Measurements from ENCODE around the gene NEURL1.

Gene NEURL1

DNA sequence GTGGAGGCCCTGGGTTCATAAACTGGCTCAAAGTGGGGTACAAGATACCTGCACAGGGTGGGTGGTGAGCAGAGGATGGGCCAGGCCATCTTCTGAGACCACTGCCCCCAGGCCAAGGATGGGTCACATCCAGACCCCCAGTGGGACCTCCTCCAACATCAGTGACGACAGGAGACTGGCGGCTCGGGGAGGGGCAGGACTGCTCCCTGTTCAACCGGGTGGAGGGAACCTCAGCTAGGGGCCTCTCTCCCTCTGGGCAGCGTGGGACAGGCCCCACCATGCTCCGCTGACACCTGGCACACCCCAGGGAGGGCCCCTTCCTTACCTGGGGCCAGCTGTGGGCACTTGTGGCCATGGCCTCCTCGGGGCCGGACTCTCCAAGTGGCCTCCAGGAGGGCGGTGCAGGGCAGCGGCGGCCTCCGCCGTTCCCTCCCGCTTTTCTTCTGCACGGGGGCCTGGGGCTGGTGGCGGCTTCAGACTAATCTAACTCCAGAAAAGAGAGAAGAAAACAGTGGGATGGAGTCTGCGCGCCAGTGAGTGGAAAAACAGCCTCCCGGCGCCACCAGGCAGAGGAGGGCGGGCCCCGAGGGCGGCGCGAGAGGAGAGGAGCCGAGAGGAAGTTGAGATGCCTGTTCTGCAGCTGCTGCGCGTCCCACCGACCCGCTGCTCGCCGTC lies 41.5 kb upstream of the NEURL1 start, which contains the start of gene CALHM2:
TSS of gene CALHM2 (minus strand) at position 540 of the 675 bp plus-strand sequence. CDS start 2,429 bp downstream, outside the sequence.
- TF ChIP-seq FOXP2 (optimal IDR thresholded peaks at IDR 0.05; ENCODE audit: borderline replicate concordance, extremely low read depth, extremely low read length, insufficient read depth) (peak; percentile 22), SIN3A (IDR thresholded peaks at IDR 0.05; ENCODE audit: borderline replicate concordance, insufficient read depth, low read length) (no peak)
- TF ChIP-seq, protein P1, sequence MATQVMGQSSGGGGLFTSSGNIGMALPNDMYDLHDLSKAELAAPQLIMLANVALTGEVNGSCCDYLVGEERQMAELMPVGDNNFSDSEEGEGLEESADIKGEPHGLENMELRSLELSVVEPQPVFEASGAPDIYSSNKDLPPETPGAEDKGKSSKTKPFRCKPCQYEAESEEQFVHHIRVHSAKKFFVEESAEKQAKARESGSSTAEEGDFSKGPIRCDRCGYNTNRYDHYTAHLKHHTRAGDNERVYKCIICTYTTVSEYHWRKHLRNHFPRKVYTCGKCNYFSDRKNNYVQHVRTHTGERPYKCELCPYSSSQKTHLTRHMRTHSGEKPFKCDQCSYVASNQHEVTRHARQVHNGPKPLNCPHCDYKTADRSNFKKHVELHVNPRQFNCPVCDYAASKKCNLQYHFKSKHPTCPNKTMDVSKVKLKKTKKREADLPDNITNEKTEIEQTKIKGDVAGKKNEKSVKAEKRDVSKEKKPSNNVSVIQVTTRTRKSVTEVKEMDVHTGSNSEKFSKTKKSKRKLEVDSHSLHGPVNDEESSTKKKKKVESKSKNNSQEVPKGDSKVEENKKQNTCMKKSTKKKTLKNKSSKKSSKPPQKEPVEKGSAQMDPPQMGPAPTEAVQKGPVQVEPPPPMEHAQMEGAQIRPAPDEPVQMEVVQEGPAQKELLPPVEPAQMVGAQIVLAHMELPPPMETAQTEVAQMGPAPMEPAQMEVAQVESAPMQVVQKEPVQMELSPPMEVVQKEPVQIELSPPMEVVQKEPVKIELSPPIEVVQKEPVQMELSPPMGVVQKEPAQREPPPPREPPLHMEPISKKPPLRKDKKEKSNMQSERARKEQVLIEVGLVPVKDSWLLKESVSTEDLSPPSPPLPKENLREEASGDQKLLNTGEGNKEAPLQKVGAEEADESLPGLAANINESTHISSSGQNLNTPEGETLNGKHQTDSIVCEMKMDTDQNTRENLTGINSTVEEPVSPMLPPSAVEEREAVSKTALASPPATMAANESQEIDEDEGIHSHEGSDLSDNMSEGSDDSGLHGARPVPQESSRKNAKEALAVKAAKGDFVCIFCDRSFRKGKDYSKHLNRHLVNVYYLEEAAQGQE (IDR thresholded peaks at IDR 0.05; ENCODE audit: insufficient read depth in 1 of 2, low read depth in 2 of 2, low read length in 2 of 2) = no peak

DNA sequence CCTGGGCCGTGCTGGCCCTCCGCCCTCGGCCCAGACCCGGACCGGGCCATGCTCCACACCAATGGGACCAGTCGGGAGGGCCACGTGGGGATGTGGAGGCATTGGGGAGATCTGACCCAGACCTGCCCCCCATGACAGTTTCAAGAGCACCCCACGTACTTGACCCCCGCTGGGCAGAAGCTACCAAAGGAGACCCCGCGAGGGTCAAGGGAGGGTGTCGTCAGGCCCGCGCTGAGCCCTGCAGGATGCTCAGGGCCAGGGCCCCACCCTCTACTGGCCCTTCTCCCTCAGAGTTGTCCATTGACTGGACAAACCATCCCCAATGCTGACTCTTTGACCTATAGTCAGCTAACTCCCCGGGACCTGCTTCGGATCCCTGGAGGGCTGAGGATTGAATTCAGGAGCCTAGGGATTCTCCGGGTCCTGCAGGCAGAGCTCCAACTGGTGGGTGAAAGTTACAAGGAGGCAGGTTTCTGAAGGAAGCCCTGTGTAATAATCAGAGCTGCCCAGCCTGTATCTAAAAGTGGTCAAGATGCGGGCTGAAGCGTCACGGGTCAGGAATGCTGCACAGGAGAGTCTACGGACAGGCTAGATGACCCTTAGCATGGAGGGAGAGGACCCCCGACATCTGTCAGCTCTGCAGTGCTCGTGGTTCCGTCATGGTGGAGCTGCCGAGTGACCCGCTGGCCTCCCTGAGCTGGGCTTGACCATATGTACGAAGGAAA lies 40.8 kb upstream of the NEURL1 start:
- TF ChIP-seq, protein P1 (IDR thresholded peaks at IDR 0.05; ENCODE audit: insufficient read depth in 1 of 2, low read depth in 2 of 2, low read length in 2 of 2) = no peak
- TF ChIP-seq SIN3A (IDR thresholded peaks at IDR 0.05; ENCODE audit: borderline replicate concordance, insufficient read depth, low read length) (no peak), FOXP2 (optimal IDR thresholded peaks at IDR 0.05; ENCODE audit: borderline replicate concordance, extremely low read depth, extremely low read length, insufficient read depth) (no peak), POLR2AphosphoS5 (IDR thresholded peaks at IDR 0.05; ENCODE audit: low read depth, low read length) (no peak), TAF1 (IDR thresholded peaks at IDR 0.05; ENCODE audit: borderline replicate concordance, insufficient read depth, low read length) (no peak)

DNA sequence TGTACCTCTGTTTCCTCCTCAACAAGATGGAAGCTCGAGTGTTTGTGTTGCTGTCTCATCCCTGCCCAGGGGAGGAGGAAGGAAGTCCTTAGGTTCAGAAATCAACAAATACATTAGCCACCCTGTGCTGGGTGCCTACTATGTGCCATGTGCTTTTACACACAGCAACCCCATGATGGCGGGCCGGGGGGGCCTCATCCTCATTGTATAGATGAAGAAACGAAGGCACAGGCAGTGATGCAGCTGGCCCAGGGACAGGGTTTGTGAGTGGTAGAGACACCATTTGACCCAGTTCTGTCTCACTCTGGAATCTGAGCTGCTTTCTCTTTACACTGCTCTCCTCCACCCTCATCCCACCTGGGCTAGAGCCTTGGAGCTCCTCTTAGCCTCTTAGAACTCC lies 39.5 kb upstream of the NEURL1 start:
- no peak for TF ChIP-seq FOXP2 (optimal IDR thresholded peaks at IDR 0.05; ENCODE audit: borderline replicate concordance, extremely low read depth, extremely low read length, insufficient read depth)
- no peak for TF ChIP-seq TAF1 (IDR thresholded peaks at IDR 0.05; ENCODE audit: borderline replicate concordance, insufficient read depth, low read length)
- TF ChIP-seq, protein P1 (IDR thresholded peaks at IDR 0.05; ENCODE audit: insufficient read depth in 1 of 2, low read depth in 2 of 2, low read length in 2 of 2) = no peak
- no peak for TF ChIP-seq SIN3A (IDR thresholded peaks at IDR 0.05; ENCODE audit: borderline replicate concordance, insufficient read depth, low read length)
- TF ChIP-seq POLR2AphosphoS5 (IDR thresholded peaks at IDR 0.05; ENCODE audit: low read depth, low read length) = no peak

DNA sequence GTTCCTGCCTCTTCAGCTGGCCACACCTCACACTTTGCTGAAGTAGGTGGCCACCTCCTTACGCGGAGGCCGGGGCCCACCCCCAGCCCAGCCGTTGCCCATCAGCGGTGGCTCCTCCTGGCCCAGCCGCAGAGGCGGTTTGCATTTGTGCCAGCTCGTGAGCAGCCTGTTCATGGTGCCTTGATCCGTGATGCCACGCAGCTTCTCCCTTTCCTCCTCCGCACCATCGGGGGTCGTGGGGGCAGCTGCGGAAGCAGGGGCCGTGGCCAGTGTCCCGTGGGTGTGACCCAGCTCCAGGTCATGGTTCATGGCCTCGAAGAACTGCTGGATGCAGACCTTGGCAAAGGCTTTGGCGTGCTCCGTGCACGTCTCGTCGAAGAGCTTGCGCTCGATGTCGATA lies 38.3 kb upstream of the NEURL1 start:
- TF ChIP-seq, protein P1 (IDR thresholded peaks at IDR 0.05; ENCODE audit: insufficient read depth in 1 of 2, low read depth in 2 of 2, low read length in 2 of 2) = no peak
- TF ChIP-seq SIN3A (IDR thresholded peaks at IDR 0.05; ENCODE audit: borderline replicate concordance, insufficient read depth, low read length) (no peak), FOXP2 (optimal IDR thresholded peaks at IDR 0.05; ENCODE audit: borderline replicate concordance, extremely low read depth, extremely low read length, insufficient read depth) (no peak), TAF1 (IDR thresholded peaks at IDR 0.05; ENCODE audit: borderline replicate concordance, insufficient read depth, low read length) (no peak), POLR2AphosphoS5 (IDR thresholded peaks at IDR 0.05; ENCODE audit: low read depth, low read length) (no peak)
